K562 (cell line): Measurements from ENCODE around the gene DCAF11. TPM values are rescaled to one million over a fixed set of nuclear protein-coding genes. Genes with fewer than 3 reads are reported as not detected.
A peak's percentile ranks its signal among the peaks of the same experiment; 100 is the strongest.

Experiments
- ARID4B ChIP-seq: sonication (generic); formaldehyde crosslinking; IDR thresholded peaks from 2 replicates; pipeline ENCODE4 v1.8.0; 2022; ENCODE audit warnings: mild to moderate bottlenecking, missing genetic modification reagents
- CEBPG ChIP-seq, 3 experiments: fragments of 200-800 bp in 1 of 3; sonication (Bioruptor generic) in 1 of 3; sonication (generic) in 1 of 3; formaldehyde crosslinking in 1 of 3; IDR thresholded peaks in 2 of 3; conservative IDR thresholded peaks in 1 of 3; 2 replicates each; pipeline versions ENCODE4 v1.6.1 to v1.8.0; 2016 to 2022; ENCODE audit warnings: missing compliant biosample characterization in 2 of 3, missing genetic modification characterization in 2 of 3, mild to moderate bottlenecking in 1 of 3, missing genetic modification reagents in 1 of 3
- FIP1L1 ChIP-seq: fragments of 200-400 bp; formaldehyde crosslinking; IDR thresholded peaks from 2 replicates; pipeline ENCODE4 v1.6.1; 2018; ENCODE audit warnings: mild to moderate bottlenecking, low read depth, low read length; ENCODE audit not compliant: poor library complexity, severe bottlenecking
- GMEB1 ChIP-seq: fragments of 250-450 bp; sonication (Bioruptor Pico); IDR thresholded peaks from 2 replicates; pipeline ENCODE4 v1.4.0; 2020; ENCODE audit warnings: mild to moderate bottlenecking
- HDGF ChIP-seq: fragments of 450-650 bp; IDR thresholded peaks from 2 replicates; pipeline ENCODE4 v1.6.1; 2016
- HINFP ChIP-seq: fragments of 450-650 bp; conservative IDR thresholded peaks from 2 replicates; pipeline ENCODE4 v1.6.1; 2016; ENCODE audit warnings: missing genetic modification characterization, low read depth, mild to moderate bottlenecking, control low read depth, missing compliant biosample characterization
- KHSRP ChIP-seq: fragments of 450-650 bp; IDR thresholded peaks from 2 replicates; pipeline ENCODE4 v1.6.1; 2017
- KLF16 ChIP-seq: IDR thresholded peaks from 2 replicates; pipeline ENCODE4 v1.6.1; 2016; ENCODE audit warnings: antibody characterized with exemption
- PREB ChIP-seq: sonication (generic); formaldehyde crosslinking; IDR thresholded peaks from 2 replicates; pipeline ENCODE4 v1.8.1; 2023; ENCODE audit warnings: mild to moderate bottlenecking, missing genetic modification reagents
- RNF2 ChIP-seq: sonication (generic); IDR thresholded peaks from 2 replicates; pipeline ENCODE4 v1.6.1; 2016
- SAP30 ChIP-seq: fragments of 200-600 bp; sonication (generic); IDR thresholded peaks from 2 replicates; pipeline ENCODE4 v1.6.1; 2012; ENCODE audit warnings: borderline replicate concordance, low read depth, mild to moderate bottlenecking, moderate library complexity, low read length, control low read depth, inconsistent platforms; ENCODE audit not compliant: insufficient read depth, poor library complexity, severe bottlenecking
- STAT5B ChIP-seq: fragments of 250-450 bp; sonication (Bioruptor Pico); IDR thresholded peaks from 2 replicates; pipeline ENCODE4 v1.8.0; 2021; ENCODE audit warnings: mild to moderate bottlenecking, inconsistent platforms
- ZC3H4 ChIP-seq: sonication (generic); formaldehyde crosslinking; IDR thresholded peaks from 2 replicates; pipeline ENCODE4 v1.9.0; 2021; ENCODE audit warnings: missing genetic modification reagents, borderline replicate concordance
- ZNF146 ChIP-seq: IDR thresholded peaks from one replicate; pipeline ENCODE4 v1.6.1; 2018; ENCODE audit warnings: missing compliant biosample characterization; ENCODE audit not compliant: unreplicated experiment
- ZNF175 ChIP-seq: fragments of 200-800 bp; sonication (Bioruptor generic); IDR thresholded peaks from 2 replicates; pipeline ENCODE4 v1.6.1; 2016; ENCODE audit warnings: low read depth, mild to moderate bottlenecking, missing genetic modification characterization, missing compliant biosample characterization
- ZNF224 ChIP-seq: sonication (generic); formaldehyde crosslinking; IDR thresholded peaks from 2 replicates; pipeline ENCODE4 v1.8.0; 2022; ENCODE audit warnings: mild to moderate bottlenecking, missing genetic modification reagents
- ZNF263 ChIP-seq: sonication (generic); formaldehyde crosslinking; IDR thresholded peaks from 2 replicates; pipeline ENCODE4 v1.8.0; 2022; ENCODE audit warnings: mild to moderate bottlenecking, missing genetic modification reagents, borderline replicate concordance
- ZNF507 ChIP-seq: conservative IDR thresholded peaks from 2 replicates; pipeline ENCODE4 v1.6.1; 2017; ENCODE audit warnings: missing genetic modification characterization, missing compliant biosample characterization
- polyA plus RNA-seq, 8 experiments: library from polyadenylated mRNA; depleted of rRNA in 4 of 8; stranded (reverse) in 5 of 8; unstranded in 3 of 8; fragments of >200 nt; fragmentation: Nextera tagmentation in 2 of 8; fragmentation: Illumina TruSeq in 1 of 8; extraction: Ambion mirVana in 2 of 8; extraction: Trizol in 1 of 8; gene quantifications; 2 replicates each; pipeline versions ENCODE4 v1.2.1 to v1.2.3, GENCODE V29; 2011 to 2014; ENCODE audit warnings: inconsistent platforms in 1 of 8, missing spikeins in 1 of 8
- total RNA-seq, 7 experiments: library from RNA; depleted of rRNA in 6 of 7; stranded (reverse); fragments of >200 nt in 6 of 7; fragmentation: Illumina TruSeq in 2 of 7; extraction: Trizol in 2 of 7; gene quantifications; 2 replicates each; pipeline versions ENCODE4 v1.2.1 to v1.2.3, GENCODE V29; 2011 to 2021; ENCODE audit warnings: low replicate concordance in 1 of 7

Gene DCAF11
- total and polyA plus RNA-seq, 9 of the 15 experiments (the other 6 are each of a cell fraction or from before 2014, with no cell fraction given), result 8.5 to 46.2 (median 36.4) TPM

GRCh38 chr14:24093901-24094840 is 20.4 kb upstream of the DCAF11 start, which contains the start of gene PCK2 (continued):
- no peak; the same call in 1 of the 2 replicates for TF ChIP-seq ARID4B
- peak; percentile 86 for TF ChIP-seq FIP1L1
- TF ChIP-seq KLF16, result no peak
- no peak for TF ChIP-seq ZNF224 (CRISPR knock-in tag)
- TF ChIP-seq HINFP (tag), result no peak
- TF ChIP-seq CEBPG (CRISPR knock-in tag; IDR thresholded peaks at IDR 0.05), result peak; percentile 98
- peak; percentile 83 to 93 for TF ChIP-seq CEBPG (tag; conservative IDR thresholded peaks at IDR 0.05 in 1 of 2, IDR thresholded peaks at IDR 0.05 in 1 of 2)
- TF ChIP-seq ZC3H4 (CRISPR knock-in tag), result no peak
- TF ChIP-seq ZNF146 (CRISPR knock-in tag), result no peak
- TF ChIP-seq PREB, result no peak
- TF ChIP-seq ZNF175 (CRISPR knock-in tag), result no peak
- no peak for TF ChIP-seq STAT5B (CRISPR knock-in tag)
- TF ChIP-seq GMEB1, result no peak
- TF ChIP-seq HDGF, result no peak
- TF ChIP-seq KHSRP, result no peak
- TF ChIP-seq ZNF507 (tag), result no peak
- TF ChIP-seq SAP30, result peak; percentile 43
- TF ChIP-seq RNF2, result 0 out of 2 replicates have a peak, but pooled peaks have one; percentile 37
- peak; percentile 75 for TF ChIP-seq ZNF263
